GM12891 (cell line): Measurements from ENCODE around the gene OR14K1.
"Not testable (repeated sequence)": the region's sequence is repeated elsewhere in the genome, so short reads cannot be mapped to it uniquely, and the experiment has no call there.

Experiments used
- DNase-seq: peaks from one replicate; pipeline ENCODE4 v3.0.0; 2011; ENCODE audit warnings: low spot score; ENCODE audit not compliant: insufficient read length
- FAIRE-seq: peaks from 2 replicates; lab custom pipeline; 2011; peaks lifted over from hg19 to GRCh38; lab: Jason Lieb, UNC
- PAX5 ChIP-seq: IDR thresholded peaks from 2 replicates; pipeline ENCODE4 v1.6.1; 2011; ENCODE audit warnings: low read length, moderate library complexity, mild to moderate bottlenecking; ENCODE audit not compliant: insufficient read depth, severe bottlenecking
- POLR2A ChIP-seq: IDR thresholded peaks from 2 replicates; pipeline ENCODE4 v1.6.1; 2011; ENCODE audit warnings: low read depth, low read length, control low read depth
- POLR2AphosphoS5 ChIP-seq: IDR thresholded peaks from 2 replicates; pipeline ENCODE4 v1.6.1; 2011; ENCODE audit warnings: low read depth, low read length, control low read depth
- POU2F2 ChIP-seq: IDR thresholded peaks from 2 replicates; pipeline ENCODE4 v1.6.1; 2011; ENCODE audit warnings: low read depth, mild to moderate bottlenecking, control low read depth, low read length, moderate library complexity
- SPI1 ChIP-seq: IDR thresholded peaks from 2 replicates; pipeline ENCODE4 v1.6.1; 2011; ENCODE audit warnings: low read depth, low read length, control low read depth
- TAF1 ChIP-seq: IDR thresholded peaks from 2 replicates; pipeline ENCODE4 v1.6.1; 2011; ENCODE audit warnings: low read depth, low read length, control low read depth

The OR14K1 gene

GRCh38 chr1:247748041-247748440 lies 9.6 kb downstream of the OR14K1 start, which contains the start of gene OR14A2:
OR14A2 (minus strand) TSS chr1:247748141.
- no peak for FAIRE-seq
- DNase-seq = no peak
- TF ChIP-seq TAF1 = no peak
- no peak for TF ChIP-seq POLR2A
- TF ChIP-seq SPI1 = no peak
- no peak for TF ChIP-seq PAX5
- TF ChIP-seq POU2F2 = no peak
- TF ChIP-seq POLR2AphosphoS5 = no peak

DNA sequence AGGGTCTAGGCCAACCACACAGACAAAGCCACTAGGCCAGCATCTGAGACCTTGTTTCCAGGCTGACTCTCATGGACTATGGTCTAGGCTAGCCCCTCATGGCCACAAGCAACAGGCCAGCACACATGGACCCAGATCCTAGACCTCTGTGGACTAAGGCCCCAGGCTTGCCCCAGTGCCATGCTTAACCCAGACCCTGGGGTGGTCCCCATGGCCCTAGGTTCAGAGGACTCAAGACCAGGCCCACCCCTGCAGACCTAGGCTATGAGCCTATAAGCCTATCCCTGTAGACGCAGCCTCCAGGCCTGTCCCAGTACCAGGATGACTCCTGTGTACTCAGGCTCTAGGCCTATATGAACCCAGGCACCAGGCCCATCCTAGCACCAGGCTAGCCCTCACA lies 11.5 kb downstream of the OR14K1 start:
- no peak for FAIRE-seq
- TF ChIP-seq POLR2A (no peak), POU2F2 (no peak), TAF1 (no peak), SPI1 (no peak), POLR2AphosphoS5 (no peak), PAX5 (no peak)
- no peak for DNase-seq

- not testable (repeated sequence) for DNase-seq, FAIRE-seq
Measured at GRCh38 chr1:247754311-247754710, 15.9 kb downstream of the OR14K1 start.

GRCh38 chr1:247760456-247760855 lies 22.0 kb downstream of the OR14K1 start, which contains the start of gene OR1C1:
OR1C1 (minus strand) TSS chr1:247760556; CDS start chr1:247758406, 2,150 bp downstream.
- no peak for FAIRE-seq
- TF ChIP-seq POLR2A (no peak), PAX5 (no peak), TAF1 (no peak), SPI1 (no peak)

GRCh38 chr1:247769603-247770002 lies 31.2 kb downstream of the OR14K1 start:
- FAIRE-seq (no peak), DNase-seq (no peak)
- TF ChIP-seq POU2F2 = no peak

More at GRCh38 chr1:247760456-247760855, 22.0 kb downstream of the OR14K1 start, which contains the start of gene OR1C1:
- no peak for DNase-seq
